ENCODE data around the gene TREML1. TPM values are rescaled to one million over a fixed set of nuclear protein-coding genes. Genes with fewer than 3 reads are reported as not detected.

TREML1 gene
- polyA plus RNA-seq, 1 of the 3 experiments (the other 2 are of a cell fraction): not detected

DNA sequence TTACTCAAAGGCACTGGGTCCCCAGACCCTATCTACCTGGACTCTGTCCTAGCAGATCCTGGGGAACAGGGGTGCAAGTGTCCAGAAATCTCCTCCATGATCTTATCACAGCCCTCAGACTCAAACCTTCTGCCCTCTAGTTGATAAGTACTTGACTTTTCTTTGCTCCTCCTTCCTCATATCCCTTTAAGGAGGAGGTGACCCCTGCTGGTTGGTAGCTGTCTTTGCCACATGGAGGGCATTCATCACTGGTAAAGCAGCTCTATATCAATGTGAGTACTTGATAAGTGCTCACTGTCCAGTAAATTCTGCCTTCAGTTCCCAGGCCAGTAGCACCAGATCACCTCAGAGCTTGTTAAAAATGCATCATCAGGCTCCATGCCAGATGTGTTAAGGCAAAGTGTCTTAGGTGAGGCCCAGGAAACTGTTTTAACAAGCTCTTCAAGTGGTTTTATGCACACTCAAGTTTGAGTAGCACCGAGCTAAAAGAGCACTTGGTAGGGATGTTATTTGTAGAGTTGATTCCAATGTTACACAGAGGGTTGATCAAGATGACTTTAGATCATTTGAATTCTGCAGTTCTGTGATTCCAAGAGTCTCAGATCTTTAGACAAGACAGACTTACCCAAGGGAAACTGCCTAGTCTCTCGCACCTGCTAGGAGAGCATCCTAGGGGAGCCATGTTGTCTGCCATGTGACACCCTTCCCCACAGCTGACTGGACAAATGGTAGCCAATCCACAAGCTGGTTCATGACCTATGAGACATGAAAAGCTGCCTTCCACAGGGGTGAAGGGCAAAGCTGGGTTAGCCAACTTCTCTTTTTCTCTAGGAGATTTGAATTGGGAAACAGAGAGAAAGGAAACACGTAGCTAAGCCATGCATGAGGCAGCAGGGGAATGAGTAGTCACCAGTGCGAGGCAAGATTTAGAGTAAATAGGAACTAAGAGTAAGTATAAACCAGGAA lies 28.2 kb upstream of the TREML1 start (continued):
- TF ChIP-seq FOXM1 (IDR thresholded peaks at IDR 0.05; ENCODE audit: low read depth): no peak
- no peak for TF ChIP-seq RCOR1 (IDR thresholded peaks at IDR 0.05; ENCODE audit: low read length)
- TF ChIP-seq SMC3 (IDR thresholded peaks at IDR 0.05; ENCODE audit: low read depth, low read length): peak; percentile 57
- no peak for TF ChIP-seq TAF1 (IDR thresholded peaks at IDR 0.05; ENCODE audit: borderline replicate concordance, low read depth, low read length)
- no peak for TF ChIP-seq RFX5 (IDR thresholded peaks at IDR 0.05; ENCODE audit: low read length)
- no peak for TF ChIP-seq EP300 (IDR thresholded peaks at IDR 0.05; ENCODE audit: borderline replicate concordance in 1 of 2, low read depth in 1 of 2, low read length in 1 of 2)
- TF ChIP-seq TEAD4 (IDR thresholded peaks at IDR 0.05; ENCODE audit: borderline replicate concordance, insufficient read depth): no peak
- TF ChIP-seq, protein P1, sequence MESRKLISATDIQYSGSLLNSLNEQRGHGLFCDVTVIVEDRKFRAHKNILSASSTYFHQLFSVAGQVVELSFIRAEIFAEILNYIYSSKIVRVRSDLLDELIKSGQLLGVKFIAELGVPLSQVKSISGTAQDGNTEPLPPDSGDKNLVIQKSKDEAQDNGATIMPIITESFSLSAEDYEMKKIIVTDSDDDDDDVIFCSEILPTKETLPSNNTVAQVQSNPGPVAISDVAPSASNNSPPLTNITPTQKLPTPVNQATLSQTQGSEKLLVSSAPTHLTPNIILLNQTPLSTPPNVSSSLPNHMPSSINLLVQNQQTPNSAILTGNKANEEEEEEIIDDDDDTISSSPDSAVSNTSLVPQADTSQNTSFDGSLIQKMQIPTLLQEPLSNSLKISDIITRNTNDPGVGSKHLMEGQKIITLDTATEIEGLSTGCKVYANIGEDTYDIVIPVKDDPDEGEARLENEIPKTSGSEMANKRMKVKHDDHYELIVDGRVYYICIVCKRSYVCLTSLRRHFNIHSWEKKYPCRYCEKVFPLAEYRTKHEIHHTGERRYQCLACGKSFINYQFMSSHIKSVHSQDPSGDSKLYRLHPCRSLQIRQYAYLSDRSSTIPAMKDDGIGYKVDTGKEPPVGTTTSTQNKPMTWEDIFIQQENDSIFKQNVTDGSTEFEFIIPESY (IDR thresholded peaks at IDR 0.05; ENCODE audit: borderline replicate concordance, low read depth): no peak
- no peak for TF ChIP-seq FOXJ3 (CRISPR knock-in tag; IDR thresholded peaks at IDR 0.05)

DNA sequence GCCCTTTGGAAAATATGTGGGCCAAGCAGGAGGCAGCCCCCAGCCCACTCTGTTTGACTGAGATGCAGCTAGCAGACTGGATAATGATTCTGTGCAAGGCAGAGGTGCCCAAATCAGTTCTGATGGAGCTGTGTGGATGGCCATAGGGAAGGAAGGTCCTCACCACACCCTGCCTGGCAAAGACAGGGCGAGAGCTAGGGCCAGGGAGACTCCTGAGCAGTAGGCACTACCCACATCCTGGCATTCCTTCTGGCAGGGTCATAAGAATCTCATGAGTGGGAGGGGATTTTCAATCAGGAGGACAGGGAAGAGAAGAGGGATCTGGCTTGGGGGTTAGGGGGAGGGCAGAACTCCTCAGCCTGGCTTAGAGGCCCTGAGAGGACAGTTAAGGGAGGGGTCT lies 27.4 kb upstream of the TREML1 start:
- Histone ChIP-seq H3K27me3 (ENCODE audit: insufficient read depth) (peaks cover 10% of the 10 kb centered on the region; the same call in 1 of the 2 replicates), H3K36me3 (replicated peaks in 1 of 2; ENCODE audit: control insufficient read depth in 1 of 2, insufficient read depth in 2 of 2, low read length in 1 of 2) (no peaks in the 10 kb centered on the region), H3K9me2 (no peaks in the 10 kb centered on the region), H3K4me1 (ENCODE audit: control insufficient read depth in 1 of 2, insufficient read depth in 2 of 2, low read depth in 1 of 2, low read length in 1 of 2) (no peaks in the 10 kb centered on the region), H3K4me3 (ENCODE audit: low read depth in 2 of 2, low read length in 1 of 2) (no peak overlapping the region), H2AFZ (ENCODE audit: low read depth) (no peak overlapping the region), H3F3A (replicated peaks; ENCODE audit: insufficient read depth) (no peaks in the 10 kb centered on the region), H4K20me1 (ENCODE audit: insufficient read depth) (no peaks in the 10 kb centered on the region), H3K4me2 (no peak overlapping the region), H3K79me2 (ENCODE audit: insufficient read depth) (no peaks in the 10 kb centered on the region), H3K27ac (ENCODE audit: low read depth in 2 of 2, low read length in 1 of 2) (no peak overlapping the region), H3K9ac (no peak overlapping the region), H3K9me3 (no peaks in the 10 kb centered on the region)
- ChIA-PET POLR2A (no interaction called here), CTCF (interaction anchor here (0.8 to 1.6 kb wide), 14 partner anchors 8 to 1200 kb away, joined by 3 to 5 read pairs (median 4); no protein-coding TSS in a partner anchor)
- TF ChIP-seq, protein P2, sequence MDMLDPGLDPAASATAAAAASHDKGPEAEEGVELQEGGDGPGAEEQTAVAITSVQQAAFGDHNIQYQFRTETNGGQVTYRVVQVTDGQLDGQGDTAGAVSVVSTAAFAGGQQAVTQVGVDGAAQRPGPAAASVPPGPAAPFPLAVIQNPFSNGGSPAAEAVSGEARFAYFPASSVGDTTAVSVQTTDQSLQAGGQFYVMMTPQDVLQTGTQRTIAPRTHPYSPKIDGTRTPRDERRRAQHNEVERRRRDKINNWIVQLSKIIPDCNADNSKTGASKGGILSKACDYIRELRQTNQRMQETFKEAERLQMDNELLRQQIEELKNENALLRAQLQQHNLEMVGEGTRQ (IDR thresholded peaks at IDR 0.05; ENCODE audit: borderline replicate concordance, low read depth, low read length): no peak
- TF ChIP-seq, protein P1 (IDR thresholded peaks at IDR 0.05; ENCODE audit: borderline replicate concordance, low read depth): no peak
- no peak for TF ChIP-seq FOXJ3 (CRISPR knock-in tag; IDR thresholded peaks at IDR 0.05)
- TF ChIP-seq FOXM1 (IDR thresholded peaks at IDR 0.05; ENCODE audit: low read depth): no peak
- TF ChIP-seq RFX5 (IDR thresholded peaks at IDR 0.05; ENCODE audit: low read length): no peak
- TF ChIP-seq, protein P3, sequence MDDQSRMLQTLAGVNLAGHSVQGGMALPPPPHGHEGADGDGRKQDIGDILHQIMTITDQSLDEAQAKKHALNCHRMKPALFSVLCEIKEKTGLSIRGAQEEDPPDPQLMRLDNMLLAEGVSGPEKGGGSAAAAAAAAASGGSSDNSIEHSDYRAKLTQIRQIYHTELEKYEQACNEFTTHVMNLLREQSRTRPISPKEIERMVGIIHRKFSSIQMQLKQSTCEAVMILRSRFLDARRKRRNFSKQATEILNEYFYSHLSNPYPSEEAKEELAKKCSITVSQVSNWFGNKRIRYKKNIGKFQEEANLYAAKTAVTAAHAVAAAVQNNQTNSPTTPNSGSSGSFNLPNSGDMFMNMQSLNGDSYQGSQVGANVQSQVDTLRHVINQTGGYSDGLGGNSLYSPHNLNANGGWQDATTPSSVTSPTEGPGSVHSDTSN (IDR thresholded peaks at IDR 0.05): no peak
- TF ChIP-seq EZH2phosphoT487 (IDR thresholded peaks at IDR 0.05; ENCODE audit: borderline replicate concordance, low read depth): no peak
- TF ChIP-seq, protein P4, sequence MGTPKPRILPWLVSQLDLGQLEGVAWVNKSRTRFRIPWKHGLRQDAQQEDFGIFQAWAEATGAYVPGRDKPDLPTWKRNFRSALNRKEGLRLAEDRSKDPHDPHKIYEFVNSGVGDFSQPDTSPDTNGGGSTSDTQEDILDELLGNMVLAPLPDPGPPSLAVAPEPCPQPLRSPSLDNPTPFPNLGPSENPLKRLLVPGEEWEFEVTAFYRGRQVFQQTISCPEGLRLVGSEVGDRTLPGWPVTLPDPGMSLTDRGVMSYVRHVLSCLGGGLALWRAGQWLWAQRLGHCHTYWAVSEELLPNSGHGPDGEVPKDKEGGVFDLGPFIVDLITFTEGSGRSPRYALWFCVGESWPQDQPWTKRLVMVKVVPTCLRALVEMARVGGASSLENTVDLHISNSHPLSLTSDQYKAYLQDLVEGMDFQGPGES (IDR thresholded peaks at IDR 0.05; ENCODE audit: low read depth, low read length): no peak
- TF ChIP-seq JUND (IDR thresholded peaks at IDR 0.05): no peak
- TF ChIP-seq TAF1 (IDR thresholded peaks at IDR 0.05; ENCODE audit: borderline replicate concordance, low read depth, low read length): no peak
- TF ChIP-seq CHD2 (IDR thresholded peaks at IDR 0.05; ENCODE audit: low read length, partially characterized antibody): no peak
- no peak for TF ChIP-seq NRF1 (IDR thresholded peaks at IDR 0.05; ENCODE audit: low read depth, low read length)
- no peak for DNase-seq
- 0% methylated on average over 1 of the region's 1 CpG for WGBS (ENCODE audit: low lambda C conversion rate)
